ENCODE measurements around the gene FICD. TPM values are rescaled to one million over a fixed set of nuclear protein-coding genes. Genes with fewer than 3 reads are reported as not detected.
A peak's percentile ranks its signal among the peaks of the same experiment; 100 is the strongest.

The FICD gene
- polyA plus RNA-seq, 1 donor: 1.6 TPM

- DNase-seq: no peak
These were observed 12.2 kb upstream of the FICD start for GRCh38 chr12:108502922-108503321.

GRCh38 chr12:108505129-108505528 lies 9.9 kb upstream of the FICD start:
- no peak for DNase-seq

DNA sequence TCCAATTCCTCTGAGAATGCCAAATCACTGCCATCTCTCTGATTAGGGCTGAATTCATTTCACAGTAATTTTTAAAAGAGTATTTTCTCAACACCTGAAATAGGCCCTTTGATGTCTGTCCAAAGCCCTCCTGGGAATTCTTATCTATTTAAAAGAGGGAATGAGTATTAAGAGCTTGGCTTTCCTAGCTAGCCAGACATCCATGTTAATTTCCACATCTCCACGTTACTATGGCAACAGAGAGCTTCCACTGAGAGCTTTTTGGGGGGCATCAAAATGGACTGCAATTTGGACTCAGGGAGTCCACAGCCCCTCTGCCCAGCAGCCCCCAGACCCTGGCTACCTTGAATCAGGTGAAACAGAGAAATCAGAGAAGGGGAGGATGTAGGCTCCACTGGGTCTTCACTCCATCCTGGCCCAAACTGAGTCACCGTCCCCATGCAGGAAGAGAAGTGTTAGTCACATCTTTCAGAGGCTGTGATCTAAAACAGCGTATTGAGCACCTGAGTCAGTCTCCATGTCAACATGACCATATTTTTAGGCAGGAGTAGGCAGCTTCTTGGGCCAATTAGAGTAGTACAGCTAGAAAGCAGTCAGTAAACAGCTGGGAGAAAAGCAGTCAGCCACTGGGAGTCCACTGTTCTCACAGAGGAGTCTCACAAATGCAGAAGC lies 7.0 kb upstream of the FICD start:
- no peak for DNase-seq

DNA sequence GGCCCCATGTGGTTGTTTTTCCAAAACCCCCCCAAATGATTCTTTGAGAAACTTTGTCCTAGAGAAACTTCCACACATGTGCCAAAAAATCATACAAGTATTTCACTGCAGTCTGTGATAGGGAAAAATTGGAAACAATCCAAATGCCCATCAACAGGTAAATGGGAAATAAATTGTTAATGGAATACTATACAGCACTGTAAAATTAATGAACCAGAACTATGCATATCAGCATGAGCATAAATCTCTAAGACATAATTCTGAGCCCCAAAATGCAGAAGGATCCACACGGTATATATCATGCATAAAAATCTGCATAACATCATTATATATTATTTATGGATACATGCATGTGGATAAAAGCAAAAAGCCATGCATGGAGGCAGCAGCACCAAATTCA lies 5.3 kb upstream of the FICD start:
- no peak for DNase-seq

DNA sequence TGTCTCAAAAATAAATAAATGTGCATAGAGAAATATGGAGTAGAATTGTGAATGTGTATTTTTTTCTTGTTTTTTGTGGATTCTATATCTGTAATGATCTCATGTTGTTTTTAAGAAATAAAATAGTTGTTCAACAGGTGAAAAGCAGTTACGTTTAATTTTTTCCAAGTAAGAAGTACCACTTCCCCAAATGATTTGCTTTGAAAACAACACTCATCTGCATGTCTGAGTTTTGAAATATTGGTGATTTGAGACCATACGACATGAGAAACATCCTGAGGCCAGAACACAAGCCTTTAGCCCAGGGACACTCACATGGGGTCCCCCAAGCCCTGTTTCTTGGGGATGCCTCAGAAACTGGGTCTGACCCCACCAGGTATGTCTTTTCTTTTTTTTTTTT lies 4.2 kb upstream of the FICD start:
- DNase-seq: no peak

- DNase-seq: peak; percentile 67
These were observed 3.2 kb upstream of the FICD start for GRCh38 chr12:108511633-108512540.

- DNase-seq: no peak
These were observed 557 bp upstream of the FICD start for GRCh38 chr12:108514468-108514972.

DNA sequence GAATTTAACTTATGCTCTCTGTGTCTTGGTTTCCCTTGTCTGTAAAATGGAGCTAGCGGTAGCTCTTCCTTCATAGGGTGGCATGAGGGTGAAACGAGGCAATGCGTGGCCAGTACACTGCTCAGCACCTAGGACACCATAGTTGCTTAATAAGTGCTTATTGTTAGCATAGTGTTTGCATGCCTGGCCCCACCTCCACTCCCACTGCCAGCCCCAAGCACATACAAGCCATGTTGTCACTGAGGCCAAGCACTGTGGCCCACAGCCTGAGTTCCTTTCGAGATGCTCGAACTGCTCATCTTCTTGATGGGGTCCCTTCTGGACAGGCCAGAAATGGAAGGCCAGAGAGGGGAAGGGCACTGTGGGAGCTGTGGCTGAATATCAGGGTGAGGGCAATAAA lies 839 bp downstream of the FICD start:
- DNase-seq: no peak

GRCh38 chr12:108516511-108517275 lies 1.6 kb downstream of the FICD start:
- no peak for DNase-seq

- DNase-seq: no peak
These were observed 2.4 kb downstream of the FICD start for GRCh38 chr12:108517288-108518100.

GRCh38 chr12:108518101-108518715 lies 3.1 kb downstream of the FICD start:
- DNase-seq: no peak

DNA sequence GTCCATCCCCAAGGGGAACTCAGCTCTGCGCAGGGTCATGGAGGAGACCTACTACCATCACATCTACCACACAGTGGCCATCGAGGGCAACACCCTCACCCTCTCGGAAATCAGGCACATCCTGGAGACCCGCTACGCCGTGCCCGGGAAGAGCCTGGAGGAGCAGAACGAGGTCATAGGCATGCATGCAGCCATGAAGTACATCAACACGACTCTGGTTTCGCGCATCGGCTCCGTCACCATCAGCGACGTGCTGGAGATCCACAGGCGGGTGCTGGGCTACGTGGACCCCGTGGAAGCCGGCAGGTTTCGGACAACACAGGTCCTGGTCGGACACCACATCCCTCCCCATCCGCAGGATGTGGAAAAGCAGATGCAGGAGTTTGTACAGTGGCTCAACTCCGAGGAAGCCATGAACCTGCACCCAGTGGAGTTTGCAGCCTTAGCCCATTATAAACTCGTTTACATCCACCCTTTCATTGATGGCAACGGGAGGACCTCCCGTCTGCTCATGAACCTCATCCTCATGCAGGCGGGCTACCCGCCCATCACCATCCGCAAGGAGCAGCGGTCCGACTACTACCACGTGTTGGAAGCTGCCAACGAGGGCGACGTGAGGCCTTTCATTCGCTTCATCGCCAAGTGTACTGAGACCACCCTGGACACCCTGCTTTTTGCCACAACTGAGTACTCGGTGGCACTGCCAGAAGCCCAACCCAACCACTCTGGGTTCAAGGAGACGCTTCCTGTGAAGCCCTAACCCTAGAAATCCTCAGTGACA lies 3.8 kb downstream of the FICD start:
- no peak for DNase-seq

- DNase-seq: no peak
These were observed 4.5 kb downstream of the FICD start for GRCh38 chr12:108519558-108519957.

GRCh38 chr12:108523365-108523764 lies 8.3 kb downstream of the FICD start:
- no peak for DNase-seq

DNA sequence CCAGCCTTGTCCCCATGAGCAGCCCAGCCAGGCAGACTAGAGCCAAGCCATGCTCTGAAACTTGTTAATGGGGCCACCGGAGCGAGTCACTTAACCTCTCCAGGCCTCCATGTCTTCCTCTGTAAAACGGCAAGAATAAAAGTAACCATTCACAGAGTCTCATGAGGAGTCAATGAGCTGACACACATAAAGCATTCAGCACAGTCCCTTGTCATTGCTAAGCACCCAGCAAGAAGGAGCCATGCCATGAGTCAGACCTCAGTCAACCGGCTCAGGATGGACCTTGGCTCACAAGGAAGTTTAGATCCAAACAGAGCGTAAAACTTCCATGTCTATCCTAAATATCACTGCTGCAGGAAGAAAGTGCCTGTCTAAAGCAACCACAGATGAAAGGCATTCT lies 10.6 kb downstream of the FICD start:
- no peak for DNase-seq

- no peak for DNase-seq
These were observed 11.5 kb downstream of the FICD start for GRCh38 chr12:108526482-108527165.

- no peak for DNase-seq
These were observed 12.1 kb downstream of the FICD start for GRCh38 chr12:108527166-108527496.

DNA sequence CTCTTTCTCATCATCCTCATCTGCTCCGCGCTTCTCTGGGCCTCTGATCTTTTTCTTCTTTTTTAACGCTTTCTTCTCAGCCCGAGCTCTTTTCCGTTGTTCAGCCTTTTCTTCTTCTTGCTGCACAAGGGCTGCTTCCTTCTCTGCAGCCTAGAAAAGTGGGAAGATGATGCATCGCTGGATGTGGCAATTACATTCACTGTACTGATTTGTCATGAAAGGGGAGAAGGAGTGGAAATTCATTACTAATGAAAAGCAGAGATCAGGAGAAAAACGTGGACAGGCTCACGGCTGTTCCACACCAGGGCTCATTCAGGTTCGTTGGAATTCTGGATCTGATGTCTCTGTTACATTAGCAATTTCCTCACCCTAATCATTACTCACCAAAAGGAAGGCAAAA lies 15.1 kb downstream of the FICD start:
- DNase-seq: no peak

DNA sequence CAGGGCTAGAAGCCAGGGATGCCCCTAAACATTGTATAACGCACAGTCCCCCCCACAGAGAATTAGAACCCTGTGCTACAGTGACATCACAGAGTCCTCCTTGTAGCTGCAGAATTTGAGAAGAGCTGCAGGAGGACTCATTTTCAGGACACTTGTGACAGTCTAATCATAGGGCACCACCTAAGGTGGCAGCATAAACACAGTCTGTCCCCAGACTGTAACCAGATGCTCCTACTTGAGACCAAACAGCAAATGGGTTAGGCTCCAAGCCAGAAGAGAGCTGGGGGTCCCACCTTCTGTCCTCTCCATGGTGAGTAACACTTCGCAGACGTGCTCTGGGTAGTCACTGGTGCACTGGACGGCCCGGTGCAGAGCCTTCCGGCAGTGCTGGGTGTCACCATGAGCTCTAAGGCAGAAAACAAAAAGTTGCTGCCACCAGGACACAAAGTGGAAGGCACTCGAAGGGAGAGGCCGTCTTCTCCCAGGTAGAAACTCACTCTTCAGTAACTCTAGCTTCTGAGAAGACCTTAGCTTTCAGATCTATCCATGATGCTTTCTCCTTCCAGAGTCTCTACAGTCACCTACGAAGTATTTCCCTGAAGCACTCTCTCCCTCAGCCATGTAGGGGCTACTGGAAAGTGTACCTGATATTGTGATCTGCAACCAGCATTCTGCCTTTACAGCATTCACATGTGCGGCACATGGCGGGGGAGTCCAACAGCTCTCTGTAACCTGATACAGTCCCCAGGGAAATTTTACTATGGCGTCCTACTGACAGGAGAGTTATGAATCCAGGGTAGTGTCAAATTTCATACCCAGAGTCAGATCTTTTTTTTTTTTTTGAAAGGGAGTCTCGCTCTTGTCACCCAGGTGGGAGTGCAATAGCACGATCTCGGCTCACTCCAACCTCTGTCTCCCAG lies 17.1 kb downstream of the FICD start:
- no peak for DNase-seq
